HTERT RPE-1 (cell line): ENCODE results near the gene TMPRSS2.

Experiments used
- in situ Hi-C: fragments of 300-500 bp; cut with MboI; formaldehyde crosslinking; loops from 4 replicates; pipeline ENCODE4 v1.14.3; 2020; ENCODE audit warnings: low sequenced_read_pairs

Gene TMPRSS2

GRCh38 chr21:41507521-41508414 lies at the start of gene TMPRSS2:
Gene TMPRSS2, minus strand, starts transcription at chr21:41508158. Its CDS starts 10,025 bp downstream, at chr21:41498133.
- in situ Hi-C loops, result no loop called here

- in situ Hi-C loops, result no loop called here
Measured at GRCh38 chr21:41555057-41555456, 47.1 kb upstream of the TMPRSS2 start.

- in situ Hi-C loops, result no loop called here
Measured at GRCh38 chr21:41552254-41552653, 44.3 kb upstream of the TMPRSS2 start.

GRCh38 chr21:41548781-41549180 lies 40.8 kb upstream of the TMPRSS2 start:
- in situ Hi-C loops, result no loop called here

- in situ Hi-C loops, result no loop called here
Measured at GRCh38 chr21:41547111-41547510, 39.2 kb upstream of the TMPRSS2 start.

GRCh38 chr21:41545500-41546359 lies 37.8 kb upstream of the TMPRSS2 start:
- in situ Hi-C loops, result no loop called here

GRCh38 chr21:41542727-41543126 lies 34.8 kb upstream of the TMPRSS2 start:
- in situ Hi-C loops, result no loop called here

- in situ Hi-C loops, result no loop called here
Measured at GRCh38 chr21:41537356-41537755, 29.4 kb upstream of the TMPRSS2 start.

- in situ Hi-C loops, result no loop called here
Measured at GRCh38 chr21:41536827-41537103, 28.8 kb upstream of the TMPRSS2 start.

GRCh38 chr21:41536076-41536826 lies 28.3 kb upstream of the TMPRSS2 start:
- in situ Hi-C loops, result no loop called here

GRCh38 chr21:41530366-41530765 lies 22.4 kb upstream of the TMPRSS2 start:
- in situ Hi-C loops, result no loop called here

- in situ Hi-C loops, result no loop called here
Measured at GRCh38 chr21:41529769-41530168, 21.8 kb upstream of the TMPRSS2 start.

- in situ Hi-C loops, result no loop called here
Measured at GRCh38 chr21:41526478-41527087, 18.6 kb upstream of the TMPRSS2 start.

GRCh38 chr21:41523175-41523574 lies 15.2 kb upstream of the TMPRSS2 start:
- in situ Hi-C loops, result no loop called here

- in situ Hi-C loops, result no loop called here
Measured at GRCh38 chr21:41521489-41522027, 13.6 kb upstream of the TMPRSS2 start.

- in situ Hi-C loops, result no loop called here
Measured at GRCh38 chr21:41520560-41521442, 12.8 kb upstream of the TMPRSS2 start.

- in situ Hi-C loops, result no loop called here
Measured at GRCh38 chr21:41519806-41520559, 12.0 kb upstream of the TMPRSS2 start.

GRCh38 chr21:41518757-41519156 lies 10.8 kb upstream of the TMPRSS2 start:
- in situ Hi-C loops, result no loop called here

GRCh38 chr21:41511858-41512257 lies 3.9 kb upstream of the TMPRSS2 start:
- in situ Hi-C loops, result no loop called here
